SK-N-SH (cell line): Measurements from ENCODE around the gene MIS18A. TPM values are rescaled to one million over a fixed set of nuclear protein-coding genes. Genes with fewer than 3 reads are reported as not detected.

ENCODE experiments used
- CTCF ChIA-PET: fragments of 300-600, 350-600 bp; formaldehyde crosslinking; extraction: SDS; loops from one replicate; lab custom pipeline; 2021; lab: Yijun Ruan, JAX
- POLR2A ChIA-PET: fragments of 350-600 bp; sonication (Branson Sonifier 250); formaldehyde crosslinking; extraction: SDS; loops from one replicate; lab custom pipeline; 2020; ENCODE audit warnings: antibody characterized with exemption, inconsistent platforms; lab: Yijun Ruan, JAX
- DNase-seq: peaks from one replicate; pipeline ENCODE4 v3.0.0; 2012
- H2AFZ ChIP-seq: fragments of 200-600 bp; sonication (generic); 2 replicates; pipeline ENCODE4 v1.8.1; 2016; ENCODE audit warnings: antibody characterized with exemption, mild to moderate bottlenecking, low read depth
- H3F3A ChIP-seq: fragments of 200-600 bp; sonication (generic); replicated peaks from 2 replicates; pipeline ENCODE3; 2016; ENCODE audit warnings: antibody characterized with exemption, mild to moderate bottlenecking; ENCODE audit not compliant: insufficient read depth
- H3K27ac ChIP-seq, 2 experiments: fragments of 200-500 bp in 1 of 2; fragments of 200-600 bp in 1 of 2; sonication (Bioruptor generic) in 1 of 2; sonication (generic), shearing (Covaris generic) in 1 of 2; 2 replicates each; pipeline versions ENCODE4 v1.5.1 to v1.6.1; 2014 to 2016; ENCODE audit warnings: low read depth in 2 of 2, inconsistent platforms in 1 of 2, low read length in 1 of 2, mild to moderate bottlenecking in 1 of 2, mixed read lengths in 1 of 2
- H3K27me3 ChIP-seq: fragments of 200-600 bp; sonication (generic), shearing (Covaris generic); 2 replicates; pipeline ENCODE4 v1.6.1; 2016; ENCODE audit warnings: mixed run types; ENCODE audit not compliant: insufficient read depth
- H3K36me3 ChIP-seq, 2 experiments: fragments of 200-500 bp in 1 of 2; fragments of 200-600 bp in 1 of 2; sonication (Bioruptor generic) in 1 of 2; sonication (generic) in 1 of 2; replicated peaks in 1 of 2; 2 replicates each; pipeline versions ENCODE3 to v1.5.1; 2014 to 2016; ENCODE audit warnings: low read length in 1 of 2, mild to moderate bottlenecking in 1 of 2; ENCODE audit not compliant: insufficient read depth in 2 of 2, control insufficient read depth in 1 of 2
- H3K4me1 ChIP-seq, 2 experiments: fragments of 200-500 bp in 1 of 2; fragments of 200-600 bp in 1 of 2; sonication (Bioruptor generic) in 1 of 2; sonication (generic), shearing (Covaris generic) in 1 of 2; 2 replicates each; pipeline versions ENCODE4 v1.5.1 to v1.6.1; 2014 to 2016; ENCODE audit warnings: low read depth in 1 of 2, low read length in 1 of 2, mixed run types in 1 of 2; ENCODE audit not compliant: insufficient read depth in 2 of 2, control insufficient read depth in 1 of 2
- H3K4me2 ChIP-seq: fragments of 200-600 bp; sonication (generic), shearing (Covaris generic); 2 replicates; pipeline ENCODE4 v1.6.1; 2017; ENCODE audit warnings: mixed run types
- H3K4me3 ChIP-seq, 2 experiments: fragments of 200-500 bp in 1 of 2; fragments of 200-600 bp in 1 of 2; sonication (Bioruptor generic) in 1 of 2; sonication (generic), shearing (Covaris generic) in 1 of 2; 2 replicates each; pipeline versions ENCODE4 v1.5.1 to v1.8.1; 2014 to 2016; ENCODE audit warnings: low read depth in 2 of 2, inconsistent platforms in 1 of 2, low read length in 1 of 2, mild to moderate bottlenecking in 1 of 2, mixed read lengths in 1 of 2, moderate library complexity in 1 of 2
- H3K79me2 ChIP-seq: fragments of 200-600 bp; sonication (generic); 2 replicates; pipeline ENCODE4 v1.8.1; 2017; ENCODE audit warnings: mild to moderate bottlenecking; ENCODE audit not compliant: insufficient read depth
- H3K9ac ChIP-seq: fragments of 200-600 bp; sonication (generic); 2 replicates; pipeline ENCODE4 v1.6.1; 2017; ENCODE audit warnings: mixed run types
- H3K9me2 ChIP-seq: fragments of 200-600 bp; sonication (generic); 2 replicates; pipeline ENCODE4 v1.6.1; 2017; ENCODE audit warnings: mixed run types
- H3K9me3 ChIP-seq: fragments of 200-600 bp; sonication (generic); 2 replicates; pipeline ENCODE4 v1.6.1; 2017; ENCODE audit warnings: mixed run types, mild to moderate bottlenecking, moderate library complexity
- H4K20me1 ChIP-seq: fragments of 200-600 bp; sonication (generic); 2 replicates; pipeline ENCODE4 v1.6.1; 2017; ENCODE audit warnings: mild to moderate bottlenecking, mixed run types; ENCODE audit not compliant: insufficient read depth
- CHD2 ChIP-seq: fragments of 150-350 bp; IDR thresholded peaks from 2 replicates; pipeline ENCODE4 v1.6.1; 2018; ENCODE audit warnings: low read length; ENCODE audit not compliant: partially characterized antibody
- ELF1 ChIP-seq: IDR thresholded peaks from 2 replicates; pipeline ENCODE4 v1.4.0; 2012
- EP300 ChIP-seq, 2 experiments: IDR thresholded peaks; 2 replicates each; pipeline versions ENCODE4 v1.4.0 to v1.6.1; 2012; ENCODE audit warnings: borderline replicate concordance in 1 of 2, low read depth in 1 of 2, low read length in 1 of 2
- EZH2phosphoT487 ChIP-seq: fragments of 200-600 bp; sonication (generic); IDR thresholded peaks from 2 replicates; pipeline ENCODE4 v1.6.1; 2017; ENCODE audit warnings: low read depth, mixed run types, mild to moderate bottlenecking, antibody characterized with exemption, moderate library complexity, borderline replicate concordance
- FOSL2 ChIP-seq: IDR thresholded peaks from 2 replicates; pipeline ENCODE4 v1.4.0; 2012; ENCODE audit warnings: low read depth, mild to moderate bottlenecking, moderate library complexity, borderline replicate concordance
- FOXJ3 ChIP-seq: sonication (generic); formaldehyde crosslinking; IDR thresholded peaks from 2 replicates; pipeline ENCODE4 v1.5.1; 2020; ENCODE audit warnings: mild to moderate bottlenecking, missing genetic modification reagents
- FOXM1 ChIP-seq: IDR thresholded peaks from 2 replicates; pipeline ENCODE4 v1.4.0; 2012; ENCODE audit warnings: low read depth, mild to moderate bottlenecking
- GABPA ChIP-seq: IDR thresholded peaks from 2 replicates; pipeline ENCODE4 v1.4.0; 2012; ENCODE audit warnings: low read depth, mild to moderate bottlenecking
- GATA2 ChIP-seq: sonication (generic); formaldehyde crosslinking; IDR thresholded peaks from 2 replicates; pipeline ENCODE4 v1.5.0; 2020; ENCODE audit warnings: mild to moderate bottlenecking, missing genetic modification reagents
- JUND ChIP-seq: IDR thresholded peaks from 2 replicates; pipeline ENCODE4 v1.4.0; 2012
- MEF2A ChIP-seq: IDR thresholded peaks from 2 replicates; pipeline ENCODE4 v1.4.0; 2012; ENCODE audit warnings: low read depth, borderline replicate concordance
- NRF1 ChIP-seq: IDR thresholded peaks from 2 replicates; pipeline ENCODE4 v1.6.1; 2012; ENCODE audit warnings: low read depth, mild to moderate bottlenecking, low read length
- RAD21 ChIP-seq: IDR thresholded peaks from 2 replicates; pipeline ENCODE4 v1.6.1; 2012; ENCODE audit warnings: mild to moderate bottlenecking, low read length
- RCOR1 ChIP-seq: fragments of 150-350 bp; IDR thresholded peaks from 2 replicates; pipeline ENCODE4 v1.6.1; 2017; ENCODE audit warnings: antibody characterized with exemption, low read length
- RFX5 ChIP-seq: IDR thresholded peaks from 2 replicates; pipeline ENCODE4 v1.6.1; 2012; ENCODE audit warnings: mild to moderate bottlenecking, improper control_type of control experiment, low read length
- RXRA ChIP-seq: IDR thresholded peaks from 2 replicates; pipeline ENCODE4 v1.4.0; 2012; ENCODE audit warnings: low read depth, mild to moderate bottlenecking, borderline replicate concordance
- SIN3A ChIP-seq: IDR thresholded peaks from 2 replicates; pipeline ENCODE4 v1.6.1; 2012; ENCODE audit warnings: low read depth, mild to moderate bottlenecking, low read length, moderate library complexity, borderline replicate concordance
- SMC3 ChIP-seq: IDR thresholded peaks from 2 replicates; pipeline ENCODE4 v1.6.1; 2012; ENCODE audit warnings: low read depth, low read length, improper control_type of control experiment
- TAF1 ChIP-seq: IDR thresholded peaks from 2 replicates; pipeline ENCODE4 v1.6.1; 2012; ENCODE audit warnings: low read depth, mild to moderate bottlenecking, low read length, moderate library complexity, borderline replicate concordance
- TCF12 ChIP-seq: IDR thresholded peaks from 2 replicates; pipeline ENCODE4 v1.4.0; 2012
- TEAD4 ChIP-seq: IDR thresholded peaks from 2 replicates; pipeline ENCODE4 v1.4.0; 2012; ENCODE audit warnings: mild to moderate bottlenecking, borderline replicate concordance; ENCODE audit not compliant: insufficient read depth
- YY1 ChIP-seq: IDR thresholded peaks from 2 replicates; pipeline ENCODE4 v1.4.0; 2012; ENCODE audit warnings: low read depth, mild to moderate bottlenecking
- WGBS: methylation state at CpG from one replicate; pipeline ENCODE4 v1.1.6; 2017; ENCODE audit warnings: low lambda C conversion rate; 5-methylcytosine and 5-hydroxymethylcytosine counted together
- polyA plus RNA-seq, 3 experiments: library from polyadenylated mRNA; depleted of rRNA; stranded (reverse); fragments of >200 nt; gene quantifications; 2 replicates each; pipeline ENCODE4 v1.2.3, GENCODE V29; 2012
- TF ChIP-seq, protein P1 (sequence below): IDR thresholded peaks from 2 replicates; pipeline ENCODE4 v1.4.0; 2012; ENCODE audit warnings: low read depth, borderline replicate concordance

MIS18A gene
- polyA plus RNA-seq, 1 of the 3 experiments (the other 2 are of a cell fraction): 14.2 TPM

DNA sequence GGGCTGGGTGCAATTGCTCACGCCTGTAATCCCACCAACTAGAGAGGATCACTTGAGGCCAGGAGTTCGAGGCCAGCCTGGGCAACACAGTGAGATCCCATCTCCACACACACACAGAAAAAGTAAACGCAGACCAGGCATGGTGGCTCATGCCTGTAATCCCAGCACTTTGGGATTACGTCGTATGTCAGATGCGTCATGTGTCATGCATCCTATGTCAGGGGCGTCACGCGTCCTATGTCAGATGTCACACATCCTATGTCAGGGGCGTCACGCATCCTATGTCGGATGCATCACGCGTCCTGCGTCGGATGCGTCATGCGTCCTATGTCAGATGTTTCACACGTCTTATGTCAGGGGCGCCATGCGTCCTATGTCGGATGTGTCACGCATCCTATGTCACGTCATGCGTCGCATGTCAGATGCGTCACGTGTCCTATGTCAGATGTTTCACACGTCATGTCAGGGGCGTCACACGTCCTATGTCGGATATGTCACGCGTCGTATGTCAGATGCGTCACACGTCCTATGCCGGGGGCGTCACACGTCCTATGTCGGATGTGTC is 21.4 kb upstream of the MIS18A start:
- Histone ChIP-seq H4K20me1 (no peaks in the 10 kb centered on the region), H3K4me2 (no peak overlapping the region), H3K27me3 (no peaks in the 10 kb centered on the region), H3K9me2 (no peaks in the 10 kb centered on the region), H3K4me3 (no peak overlapping the region), H3K4me1 (no peaks in the 10 kb centered on the region), H3K9me3 (no peaks in the 10 kb centered on the region), H3K27ac (no peak overlapping the region), H3K36me3 (peaks cover 22 to 48% of the 10 kb centered on the region in 2 experiments), H3K79me2 (no peaks in the 10 kb centered on the region), H2AFZ (no peak overlapping the region), H3K9ac (no peak overlapping the region), H3F3A (peaks cover 5% of the 10 kb centered on the region)
- ChIA-PET CTCF (no interaction called here), POLR2A (no interaction called here)
- TF ChIP-seq ELF1: no peak
- no peak for DNase-seq
- 90% methylated on average over 38 of the region's 41 CpGs for WGBS

DNA sequence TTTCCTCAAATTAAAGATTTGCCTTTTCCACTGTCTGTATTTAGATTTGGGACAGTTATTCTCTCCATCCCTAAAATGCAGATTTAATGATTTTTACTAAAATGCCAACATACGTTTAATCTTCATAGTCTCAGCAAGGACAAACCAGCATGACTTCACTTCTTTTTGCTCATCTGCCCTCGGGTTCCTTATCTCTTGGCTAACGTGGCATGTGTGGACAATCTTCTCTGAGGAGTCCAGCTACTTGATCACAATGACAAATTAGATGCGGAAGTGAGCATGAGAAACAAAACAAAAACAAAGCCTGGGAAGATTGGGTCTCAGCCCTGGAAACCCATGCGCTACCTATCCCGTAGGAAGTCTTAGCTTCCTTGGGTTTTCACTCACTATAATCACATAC is 20.8 kb upstream of the MIS18A start:
- Histone ChIP-seq H3K9me3 (no peaks in the 10 kb centered on the region), H3K9ac (no peak overlapping the region), H3K4me1 (no peaks in the 10 kb centered on the region), H3K27ac (no peak overlapping the region), H3K9me2 (no peaks in the 10 kb centered on the region), H3F3A (peaks cover 8% of the 10 kb centered on the region), H4K20me1 (no peaks in the 10 kb centered on the region), H3K27me3 (no peaks in the 10 kb centered on the region), H3K36me3 (peaks cover 22 to 48% of the 10 kb centered on the region in 2 experiments), H3K4me3 (no peak overlapping the region), H2AFZ (no peak overlapping the region), H3K79me2 (no peaks in the 10 kb centered on the region), H3K4me2 (no peak overlapping the region)
- TF ChIP-seq SMC3 (no peak), SIN3A (no peak), EZH2phosphoT487 (no peak), GABPA (no peak), GATA2 (CRISPR knock-in tag) (no peak), RCOR1 (no peak), CHD2 (no peak), MEF2A (no peak), RXRA (no peak), RAD21 (no peak), TCF12 (no peak), TEAD4 (no peak)
- DNase-seq: no peak
- CTCF ChIA-PET: no interaction called here
- 96% methylated on average over 6 of the region's 6 CpGs for WGBS
- POLR2A ChIA-PET: no interaction called here

DNA sequence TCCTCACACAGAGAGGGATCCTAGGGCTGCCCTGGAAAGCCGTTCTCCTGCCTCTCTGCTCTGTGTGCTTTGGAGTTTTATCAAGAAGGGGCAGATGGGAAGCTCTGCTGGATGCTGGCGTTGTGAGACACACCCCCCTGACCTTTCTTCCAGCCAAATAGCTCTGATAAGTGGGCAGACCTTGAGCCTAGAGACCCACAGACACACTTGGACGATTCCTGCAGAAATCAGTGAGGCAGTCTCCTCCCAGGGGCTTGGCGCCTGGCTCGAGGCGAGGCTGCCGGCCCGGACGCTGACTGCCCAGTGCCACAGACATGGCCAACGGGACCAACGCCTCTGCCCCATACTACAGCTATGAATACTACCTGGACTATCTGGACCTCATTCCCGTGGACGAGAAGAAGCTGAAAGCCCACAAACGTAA is 19.8 kb upstream of the MIS18A start, which contains the start of gene MRAP:
Gene MRAP (plus strand): TSS at position 198 of the 424 bp plus-strand sequence. CDS start 117 bp downstream, at position 315.
- H3K4me2 ChIP-seq: no peak within 1 kb of the TSS
- H3K36me3 ChIP-seq: peaks cover 22 to 46% of the 10 kb centered on the region in 2 experiments
- no peaks in the 10 kb centered on the region for H3K9me2 ChIP-seq
- peaks cover 15% of the 10 kb centered on the region for H3F3A ChIP-seq
- CTCF ChIA-PET: no interaction called here
- no peak within 1 kb of the TSS for H2AFZ ChIP-seq
- no peak for DNase-seq
- no peaks in the 10 kb centered on the region for H3K79me2 ChIP-seq
- no peaks in the 10 kb centered on the region for H3K9me3 ChIP-seq
- H4K20me1 ChIP-seq: no peaks in the 10 kb centered on the region
- no peaks in the 10 kb centered on the region for H3K4me1 ChIP-seq
- 100% methylated on average over 4 of the region's 14 CpGs for WGBS
- POLR2A ChIA-PET: no interaction called here
- H3K4me3 ChIP-seq: no peak within 1 kb of the TSS
- H3K27me3 ChIP-seq: no peaks in the 10 kb centered on the region
- TF ChIP-seq RXRA (no peak), TCF12 (no peak), RAD21 (no peak), RFX5 (no peak), CHD2 (no peak), EP300 (IDR thresholded peaks at IDR 0.05; ENCODE audit: borderline replicate concordance in 1 of 2, low read depth in 1 of 2, low read length in 1 of 2) (no peak), GABPA (no peak), FOXM1 (no peak), NRF1 (no peak), FOSL2 (no peak), JUND (no peak), TEAD4 (no peak), MEF2A (no peak), TAF1 (no peak), YY1 (no peak), RCOR1 (no peak), FOXJ3 (CRISPR knock-in tag) (no peak)
- TF ChIP-seq, protein P1, sequence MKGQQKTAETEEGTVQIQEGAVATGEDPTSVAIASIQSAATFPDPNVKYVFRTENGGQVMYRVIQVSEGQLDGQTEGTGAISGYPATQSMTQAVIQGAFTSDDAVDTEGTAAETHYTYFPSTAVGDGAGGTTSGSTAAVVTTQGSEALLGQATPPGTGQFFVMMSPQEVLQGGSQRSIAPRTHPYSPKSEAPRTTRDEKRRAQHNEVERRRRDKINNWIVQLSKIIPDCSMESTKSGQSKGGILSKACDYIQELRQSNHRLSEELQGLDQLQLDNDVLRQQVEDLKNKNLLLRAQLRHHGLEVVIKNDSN: no peak
- H3K27ac ChIP-seq: no peak within 1 kb of the TSS
- no peak within 1 kb of the TSS for H3K9ac ChIP-seq
